Heart left ventricle (tissue), 16 donors: Measurements from ENCODE around the gene MESP1. TPM values are rescaled to one million over a fixed set of nuclear protein-coding genes. Genes with fewer than 3 reads are reported as not detected.
A peak's percentile ranks its signal among the peaks of the same experiment; 100 is the strongest.

Experiments
- ATAC-seq, 4 donors: fragments of 200-7000 bp; cut with Tn5 transposase; one replicate each; pipeline ENCODE4 v1.9.1; 2020 to 2022; ENCODE audit warnings: moderate library complexity in 4 of 4, mild to moderate bottlenecking in 3 of 4, moderate number of reproducible peaks in 1 of 4
- DNase-seq, 5 donors: peaks; one replicate each; pipeline ENCODE4 v3.0.0-alpha.2; 2020
- H3K27ac ChIP-seq, 12 donors: fragments of 200-600 bp; sonication (generic) in 4 of 12; one replicate each; pipeline versions ENCODE4 v1.5.0 to v1.8.0; 2016 to 2022; ENCODE audit warnings: mild to moderate bottlenecking in 2 of 12
- H3K27me3 ChIP-seq, 9 donors: fragments of 200-600 bp; sonication (generic) in 2 of 9; one replicate each; pipeline versions ENCODE4 v1.5.1 to v1.8.0; 2016 to 2022; ENCODE audit warnings: mild to moderate bottlenecking in 3 of 9
- H3K36me3 ChIP-seq, 9 donors: fragments of 200-600 bp; sonication (generic) in 2 of 9; one replicate each; pipeline versions ENCODE4 v1.5.0 to v1.8.0; 2018 to 2022; ENCODE audit warnings: mild to moderate bottlenecking in 2 of 9
- H3K4me1 ChIP-seq, 12 donors: fragments of 200-600 bp; sonication (generic) in 4 of 12; one replicate each; pipeline versions ENCODE4 v1.5.0 to v1.8.0; 2016 to 2022; ENCODE audit warnings: mild to moderate bottlenecking in 3 of 12
- H3K4me3 ChIP-seq, 12 donors: fragments of 200-600 bp; sonication (generic) in 4 of 12; one replicate each; pipeline versions ENCODE4 v1.5.0 to v1.8.0; 2017 to 2022; ENCODE audit warnings: mild to moderate bottlenecking in 9 of 12, moderate library complexity in 4 of 12
- H3K9me3 ChIP-seq, 12 donors: fragments of 200-600 bp; sonication (generic) in 4 of 12; one replicate each; pipeline versions ENCODE4 v1.5.0 to v1.8.0; 2016 to 2022; ENCODE audit warnings: mild to moderate bottlenecking in 1 of 12
- POLR2A ChIP-seq, 2 donors: fragments of 450-650 bp; IDR thresholded peaks; one replicate each; pipeline ENCODE4 v1.6.1; 2017; ENCODE audit warnings: antibody characterized with exemption in 2 of 2, mild to moderate bottlenecking in 2 of 2, moderate library complexity in 2 of 2
- WGBS, 4 donors: extraction: QIAGEN DNeasy Blood & Tissue Kit in 2 of 4; methylation state at CpG; one replicate each; pipeline versions ENCODE4 v1.1.5 to v1.1.7; 2013 to 2018; 5-methylcytosine and 5-hydroxymethylcytosine counted together
- intact Hi-C, 10 donors: fragments of 100-400 bp; cut with DNase I; formaldehyde crosslinking; loops; one replicate each; pipeline versions ENCODE4 v1.11.1 to v1.14.2; 2022
- polyA plus RNA-seq, 2 donors: library from polyadenylated mRNA; stranded (reverse); fragments of 200-250 nt; gene quantifications; one replicate each; pipeline ENCODE4 v1.2.3, GENCODE V29; 2013
- total RNA-seq, 9 donors: library from RNA; depleted of rRNA in 2 of 9; stranded (reverse); fragments of >200 nt in 2 of 9; fragmentation: NEBNext Ultra II Directional in 3 of 9; extraction: Animal tissue kit (Norgen Biotek cat#: 25700) in 3 of 9; gene quantifications; one replicate each; pipeline versions ENCODE4 v1.1.0 to v1.2.4, GENCODE V29; 2016 to 2023
- TF ChIP-seq, protein P1 (sequence below), 12 donors: fragments of 200-600 bp; sonication (generic) in 4 of 12; IDR thresholded peaks; one replicate each; pipeline versions ENCODE4 v1.5.0 to v1.8.0; 2018 to 2022; ENCODE audit warnings: antibody characterized with exemption in 12 of 12, mild to moderate bottlenecking in 5 of 12
- donor health status: ischemic (EF 13 %, LVEDD 7.1; RV severe dilation, severe dysfunction).
- donor health status: healthy with polysubstance abuse.
- donor health status: DM: no; HTN: yes; CAD: no.
- donor health status: DM: no; HTN: no; CAD: no.
- donor health status: ischemic (EF 25% LVEDD 6.9; RV normal size, moderate dysfunction).
- donor health status: ischemic (EF 25% LVEDD 5.7; RV mildly dilated, moderate dysfunction).
- donor health status: healthy.
- donor health status: DM: yes; HTN: yes; CAD: no.
- donor health status: ischemic (EF 35%, LVEDD 5.7; RV mildly dilated, moderate dysfunction).
- donor health status: nonischemic (EF 11% LVEDD 7.7; RV severe dilation, severe dysfunction).
- donor health status: DM: yes; HTN: yes; CAD: no.
- donor health status: PGD.
- donor health status: ischemic (EF 29% LVEDD 5.4; RV normal size, mild dysfunction).
- donor health status: nonischemic (EF 23%, LVEDD 6.1; RV moderate dilation, normal function).

The MESP1 gene
- total and polyA plus RNA-seq, 11 donors = 0.43 to 6.9 (median 5.1) TPM

DNA sequence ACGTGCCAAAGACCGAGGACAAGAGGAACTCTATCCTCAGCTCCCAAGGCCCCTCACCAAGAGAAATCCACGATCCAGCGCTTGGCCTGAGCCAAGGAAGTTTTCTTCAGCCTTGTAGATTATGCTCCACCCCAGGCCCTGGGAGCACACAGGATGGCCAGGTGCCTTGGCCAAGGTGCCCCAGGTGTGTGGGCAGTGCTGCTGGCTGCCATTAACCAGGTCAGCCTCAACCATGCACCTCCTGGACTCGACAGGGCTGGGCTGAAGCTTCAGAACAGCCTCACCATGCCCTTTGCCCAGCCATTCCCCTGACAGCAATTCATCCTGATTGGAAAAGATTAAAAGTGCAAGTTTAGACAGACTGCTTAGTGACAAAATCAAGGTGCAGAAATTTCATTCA, 10.9 kb upstream of the MESP1 start:
- DNase-seq (no peak), ATAC-seq (no peak)
- Histone ChIP-seq H3K27ac (no peak overlapping the region), H3K4me3 (no peak overlapping the region), H3K4me1 (peaks cover 0 to 12% (median 0%) of the 10 kb centered on the region in 12 donors), H3K27me3 (no peaks in the 10 kb centered on the region), H3K9me3 (no peaks in the 10 kb centered on the region), H3K36me3 (no peaks in the 10 kb centered on the region)
- intact Hi-C loops = loop anchor here in 9 of 10 donors (2.0 to 10.0 kb wide), 5 partner anchors 111 to 313 kb away; no protein-coding TSS in a partner anchor
- no peak for TF ChIP-seq POLR2A (IDR thresholded peaks at IDR 0.05)
- TF ChIP-seq, protein P1, sequence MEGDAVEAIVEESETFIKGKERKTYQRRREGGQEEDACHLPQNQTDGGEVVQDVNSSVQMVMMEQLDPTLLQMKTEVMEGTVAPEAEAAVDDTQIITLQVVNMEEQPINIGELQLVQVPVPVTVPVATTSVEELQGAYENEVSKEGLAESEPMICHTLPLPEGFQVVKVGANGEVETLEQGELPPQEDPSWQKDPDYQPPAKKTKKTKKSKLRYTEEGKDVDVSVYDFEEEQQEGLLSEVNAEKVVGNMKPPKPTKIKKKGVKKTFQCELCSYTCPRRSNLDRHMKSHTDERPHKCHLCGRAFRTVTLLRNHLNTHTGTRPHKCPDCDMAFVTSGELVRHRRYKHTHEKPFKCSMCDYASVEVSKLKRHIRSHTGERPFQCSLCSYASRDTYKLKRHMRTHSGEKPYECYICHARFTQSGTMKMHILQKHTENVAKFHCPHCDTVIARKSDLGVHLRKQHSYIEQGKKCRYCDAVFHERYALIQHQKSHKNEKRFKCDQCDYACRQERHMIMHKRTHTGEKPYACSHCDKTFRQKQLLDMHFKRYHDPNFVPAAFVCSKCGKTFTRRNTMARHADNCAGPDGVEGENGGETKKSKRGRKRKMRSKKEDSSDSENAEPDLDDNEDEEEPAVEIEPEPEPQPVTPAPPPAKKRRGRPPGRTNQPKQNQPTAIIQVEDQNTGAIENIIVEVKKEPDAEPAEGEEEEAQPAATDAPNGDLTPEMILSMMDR (IDR thresholded peaks at IDR 0.05) = no peak
- 79 to 91% (median 88%) methylated on average over 5 of the region's 5 CpGs for WGBS, 4 donors

DNA sequence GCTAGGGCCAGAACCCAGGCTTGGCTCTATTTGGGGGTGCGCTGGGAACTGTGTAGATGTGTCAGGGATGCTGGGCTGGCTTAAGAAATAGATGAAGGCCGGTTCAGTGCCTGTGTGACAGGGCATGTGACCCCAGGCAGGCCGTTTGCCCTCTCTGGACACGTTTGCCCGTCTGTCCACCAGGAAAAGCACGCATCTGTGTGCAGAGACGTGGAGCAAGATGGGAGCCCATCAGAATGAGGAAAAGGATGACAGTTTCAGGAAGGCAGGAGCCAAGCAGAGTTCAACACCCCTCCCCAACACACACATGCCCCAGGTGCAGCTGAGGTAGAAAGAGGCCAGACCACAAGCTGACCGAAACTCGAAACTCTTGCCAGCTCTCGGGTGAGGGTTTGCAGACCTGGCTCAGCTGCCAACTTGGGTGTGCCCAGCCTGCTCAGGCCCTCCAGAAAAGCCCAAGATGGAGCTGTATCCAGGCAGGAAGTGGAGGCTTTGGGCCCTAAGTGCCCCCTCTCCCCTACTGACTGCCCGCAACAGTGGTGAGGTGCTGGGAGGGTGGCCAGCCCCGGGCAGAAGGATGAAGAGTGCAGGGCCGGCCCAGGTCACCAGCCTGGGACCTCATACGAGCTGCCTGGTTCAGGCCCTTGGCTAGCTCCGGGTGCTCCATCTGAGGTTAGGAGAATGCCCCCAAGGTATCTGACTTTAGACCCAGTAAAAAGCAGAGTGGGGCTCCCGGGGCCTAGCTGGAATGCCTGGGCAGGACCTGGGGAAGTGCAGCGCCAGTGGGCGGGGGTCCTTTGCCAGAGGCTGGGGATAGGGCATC, 10.2 kb upstream of the MESP1 start:
- intact Hi-C loops = loop anchor here in 9 of 10 donors (2.0 to 10.0 kb wide), 5 partner anchors 112 to 314 kb away; no protein-coding TSS in a partner anchor
- DNase-seq = no peak
- peak overlapping the region in 1 of 12 donors; percentile 41 for H3K27ac ChIP-seq
- peak in 1 of 4 donors; percentile 8 for ATAC-seq
- TF ChIP-seq POLR2A (IDR thresholded peaks at IDR 0.05) = no peak
- TF ChIP-seq, protein P1 (IDR thresholded peaks at IDR 0.05) = peak in 4 of 12 donors; percentile 1 to 6 (median 6)
- H3K9me3 ChIP-seq = no peaks in the 10 kb centered on the region
- WGBS, 4 donors = 69 to 75% (median 72%) methylated on average over 16 to 18 of the region's 18 CpGs
- H3K4me3 ChIP-seq = no peak overlapping the region
- H3K27me3 ChIP-seq = no peaks in the 10 kb centered on the region
- no peaks in the 10 kb centered on the region for H3K36me3 ChIP-seq
- peaks cover 0 to 12% (median 0%) of the 10 kb centered on the region in 12 donors for H3K4me1 ChIP-seq

DNA sequence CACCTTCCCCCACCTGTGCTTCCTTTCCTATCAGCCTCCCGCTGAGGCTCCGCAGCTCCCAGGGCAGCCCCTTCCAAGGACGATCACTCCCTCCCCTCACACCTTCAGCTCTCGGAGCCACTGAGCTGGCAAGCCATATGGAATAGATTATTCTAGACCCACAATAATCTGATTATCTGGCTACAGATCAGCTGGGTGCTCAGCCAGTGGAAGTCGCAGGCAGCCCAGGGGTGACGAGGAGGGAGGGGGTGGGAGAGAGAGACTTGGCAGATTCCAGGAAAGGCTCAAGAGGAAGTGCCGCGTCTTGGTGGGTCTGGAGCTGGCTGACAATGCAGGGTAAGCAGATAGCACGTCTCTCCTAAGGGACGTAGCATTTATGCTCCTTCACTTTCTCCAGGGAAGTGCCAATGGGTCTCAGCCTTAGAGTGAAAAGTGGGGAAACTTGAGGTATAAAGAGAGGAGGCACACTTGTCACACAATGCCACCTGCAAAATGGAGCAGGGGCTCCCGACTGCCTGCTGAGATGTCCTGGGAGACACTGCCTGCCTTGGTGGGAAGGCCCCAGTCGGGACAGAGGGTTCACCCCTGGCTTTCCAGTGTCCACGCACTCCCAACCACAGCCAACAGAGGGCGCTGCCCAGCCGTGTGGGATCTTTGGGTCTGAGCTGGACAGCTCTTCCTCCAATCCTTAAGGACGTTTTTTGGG, 9.4 kb upstream of the MESP1 start:
- ATAC-seq = peak; percentile 76 to 93 (median 90)
- H3K27ac ChIP-seq = no peak overlapping the region
- no peaks in the 10 kb centered on the region for H3K9me3 ChIP-seq
- intact Hi-C loops = loop anchor here (1.0 to 10.0 kb wide), 6 partner anchors 112 to 314 kb away; no protein-coding TSS in a partner anchor
- H3K36me3 ChIP-seq = no peaks in the 10 kb centered on the region
- no peak for TF ChIP-seq POLR2A (IDR thresholded peaks at IDR 0.05)
- TF ChIP-seq, protein P1 (IDR thresholded peaks at IDR 0.05) = peak; percentile 91 to 97 (median 94)
- peaks cover 0 to 12% (median 0%) of the 10 kb centered on the region in 12 donors for H3K4me1 ChIP-seq
- no peak overlapping the region for H3K4me3 ChIP-seq
- DNase-seq = peak; percentile 67 to 89 (median 77)
- WGBS, 4 donors = 32 to 46% (median 33%) methylated on average over 13 to 16 of the region's 16 CpGs
- H3K27me3 ChIP-seq = no peaks in the 10 kb centered on the region

DNA sequence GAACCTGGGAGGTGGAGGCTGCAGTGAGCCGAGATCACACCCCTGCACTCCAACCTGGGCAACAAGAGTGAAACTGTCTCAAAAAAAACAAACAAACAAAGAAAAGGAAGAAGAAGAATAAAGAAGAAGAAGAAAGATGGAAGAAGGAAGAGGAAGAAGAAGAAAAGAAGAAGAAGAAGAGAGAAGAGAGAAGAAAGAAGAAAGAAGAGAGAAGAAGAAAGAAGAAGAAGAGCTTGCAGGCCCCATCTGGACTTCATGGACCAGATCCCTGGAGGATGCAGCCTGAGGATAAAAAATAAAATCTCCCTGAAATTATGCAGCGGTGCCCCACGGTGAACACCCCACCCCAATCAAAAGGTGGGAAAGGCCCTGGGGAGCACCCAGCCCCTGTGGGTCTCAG, 8.8 kb upstream of the MESP1 start:
- DNase-seq (no peak), ATAC-seq (no peak)
- Histone ChIP-seq H3K4me1 (peaks cover 0 to 12% (median 0%) of the 10 kb centered on the region in 12 donors), H3K27ac (no peak overlapping the region), H3K36me3 (no peaks in the 10 kb centered on the region), H3K4me3 (no peak overlapping the region), H3K27me3 (no peaks in the 10 kb centered on the region), H3K9me3 (no peaks in the 10 kb centered on the region)
- intact Hi-C loops = loop anchor here (1.0 to 10.0 kb wide), 8 partner anchors 113 to 325 kb away; no protein-coding TSS in a partner anchor
- WGBS, 4 donors = 78 to 95% (median 82%) methylated on average over 3 of the region's 3 CpGs
- TF ChIP-seq, protein P1 (IDR thresholded peaks at IDR 0.05) = no peak
- TF ChIP-seq POLR2A (IDR thresholded peaks at IDR 0.05) = no peak
